GM19452 (cell line): Measurements from ENCODE around the gene ABCA2.

Experiments
- ATAC-seq: cut with Tn5 transposase; IDR thresholded peaks from one replicate; pipeline ENCODE4 v1.9.1; 2021; ENCODE audit not compliant: unreplicated experiment

The ABCA2 gene

DNA sequence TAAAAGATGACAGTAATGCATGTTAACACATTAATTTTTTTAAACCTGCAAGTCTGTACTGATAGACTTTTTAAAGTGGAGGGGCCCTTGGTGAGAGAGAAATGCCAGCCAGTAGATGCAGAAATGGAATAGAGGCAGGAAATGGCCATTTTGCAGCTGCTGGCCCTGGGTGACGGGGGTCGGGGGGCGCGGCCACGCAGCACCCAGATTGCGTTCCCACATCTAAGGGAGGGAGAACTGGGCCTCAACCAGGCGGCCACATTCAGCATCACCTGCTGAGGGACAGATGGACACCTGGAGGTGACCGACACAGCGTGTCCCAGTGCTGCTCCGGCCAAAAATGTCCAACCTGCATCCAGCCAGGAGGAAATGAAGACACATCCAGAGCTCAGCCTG lies 25.4 kb downstream of the ABCA2 start:
- no peak for ATAC-seq

DNA sequence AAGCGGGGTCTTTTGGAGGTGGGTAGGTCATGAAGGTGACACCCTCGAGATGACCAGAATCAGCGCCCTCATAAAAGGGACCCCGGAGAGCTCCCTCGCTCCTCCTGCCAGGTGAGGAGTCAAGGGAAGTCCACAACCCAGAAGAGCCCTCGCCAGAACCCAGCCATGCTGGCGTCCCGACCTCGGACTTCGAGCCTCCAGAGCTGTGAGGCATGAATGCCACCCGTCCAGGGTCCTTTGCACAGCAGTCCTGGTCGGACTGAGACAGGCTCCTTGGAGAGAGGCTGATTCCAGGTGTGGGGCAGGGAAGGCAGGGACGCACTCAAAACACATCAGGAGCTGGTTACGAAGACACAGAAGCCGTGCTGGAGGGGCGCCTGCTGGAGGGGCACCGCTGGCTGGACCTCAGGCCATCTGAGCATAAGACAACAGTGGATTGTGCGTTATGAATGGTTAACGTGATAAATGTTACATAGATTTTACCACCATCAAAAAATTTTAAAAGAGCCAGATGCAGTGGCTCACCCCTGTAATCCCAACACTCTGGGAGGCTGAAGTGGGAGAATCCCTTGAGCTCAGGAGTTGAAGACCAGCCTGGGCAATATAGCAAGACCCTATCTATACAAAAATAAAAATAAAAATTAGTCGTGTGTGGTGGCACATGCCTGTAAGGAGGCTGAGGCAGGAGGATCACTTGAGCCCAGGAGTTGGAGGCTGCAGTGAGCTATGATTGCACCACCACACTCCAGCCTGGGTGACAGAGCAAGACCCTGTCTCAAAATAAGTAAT lies 26.0 kb downstream of the ABCA2 start:
- ATAC-seq = no peak

GRCh38 chr9:137000177-137000930 lies 27.7 kb downstream of the ABCA2 start:
- peak; percentile 66 for ATAC-seq

GRCh38 chr9:136997830-136998234 lies 30.2 kb downstream of the ABCA2 start:
- ATAC-seq = no peak

DNA sequence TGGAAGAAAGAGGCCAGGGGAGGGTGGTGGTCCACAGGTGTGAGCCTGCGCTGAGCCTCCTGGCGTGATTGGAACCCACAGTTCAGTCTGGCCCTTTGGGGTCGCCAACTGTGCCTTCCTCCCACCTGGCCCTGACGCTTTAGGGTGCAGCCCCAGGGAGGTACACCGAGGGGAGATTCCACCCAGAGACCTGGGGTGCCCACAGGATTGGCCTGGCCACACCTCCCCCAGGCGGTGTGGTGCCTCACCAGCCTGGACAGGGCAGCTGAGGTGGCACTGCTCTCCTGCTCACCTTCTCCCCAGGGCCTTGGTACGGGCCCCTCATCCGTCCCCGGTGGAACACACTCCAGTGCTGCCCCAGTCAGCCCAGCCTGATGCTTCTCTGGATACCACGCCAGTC lies 30.7 kb downstream of the ABCA2 start:
- ATAC-seq = no peak

DNA sequence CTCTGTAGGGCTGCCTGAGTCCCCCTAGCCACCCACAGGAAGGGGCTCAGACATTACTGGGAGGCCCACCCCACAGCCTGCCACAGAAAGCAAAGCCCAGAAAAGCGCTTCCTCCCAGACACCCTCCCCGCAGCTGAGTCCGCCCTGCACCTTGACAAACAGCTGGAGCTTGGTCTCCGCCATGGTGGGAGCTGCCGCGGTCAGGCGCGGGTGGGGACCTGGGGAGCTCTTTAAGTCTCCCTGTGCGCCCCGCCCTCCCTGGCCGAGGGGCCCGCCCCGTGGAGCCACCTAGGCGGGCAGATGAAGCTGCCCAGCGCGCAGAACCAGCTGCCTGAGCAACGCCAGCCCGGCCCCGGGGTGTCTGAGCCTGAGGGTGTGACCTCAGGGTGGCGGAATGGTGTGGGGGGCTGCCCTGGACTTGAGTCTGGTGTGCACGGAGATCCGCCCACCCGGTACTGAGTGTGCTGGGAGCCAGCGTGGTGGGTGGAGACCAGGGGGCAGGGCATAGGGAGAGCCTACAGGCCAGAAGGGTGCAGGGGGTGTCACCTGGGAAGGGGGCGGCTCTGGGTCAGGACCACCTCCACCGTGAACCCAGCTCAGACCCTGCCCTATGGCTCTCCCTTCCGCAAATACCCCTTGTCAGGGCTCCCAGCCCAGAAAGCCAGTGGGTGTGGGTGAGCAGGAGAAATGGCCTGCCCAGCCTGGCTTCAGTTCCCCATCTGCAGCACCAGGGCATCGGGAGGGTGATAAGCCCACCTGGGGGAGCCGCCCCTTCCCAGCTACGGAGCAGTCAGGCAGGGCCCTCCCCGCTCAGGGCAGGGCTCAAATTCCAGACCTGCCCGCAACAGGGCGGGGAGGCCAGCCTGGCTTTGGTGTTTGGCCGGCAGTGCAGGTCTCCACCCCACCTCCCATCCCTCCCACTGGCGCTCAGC lies 31.4 kb downstream of the ABCA2 start, which contains the start of gene CLIC3:
Gene CLIC3 (minus strand): TSS at position 208 of the 932 bp plus-strand sequence. CDS start 25 bp downstream, at position 183.
- no peak for ATAC-seq

GRCh38 chr9:136995772-136996311 lies 32.2 kb downstream of the ABCA2 start:
- no peak for ATAC-seq

- no peak for ATAC-seq
Observed at GRCh38 chr9:136995362-136995761, 32.7 kb downstream of the ABCA2 start.

- no peak for ATAC-seq
Observed at GRCh38 chr9:136994888-136995230, 33.2 kb downstream of the ABCA2 start.

GRCh38 chr9:136994180-136994887 lies 33.7 kb downstream of the ABCA2 start:
- ATAC-seq = no peak

DNA sequence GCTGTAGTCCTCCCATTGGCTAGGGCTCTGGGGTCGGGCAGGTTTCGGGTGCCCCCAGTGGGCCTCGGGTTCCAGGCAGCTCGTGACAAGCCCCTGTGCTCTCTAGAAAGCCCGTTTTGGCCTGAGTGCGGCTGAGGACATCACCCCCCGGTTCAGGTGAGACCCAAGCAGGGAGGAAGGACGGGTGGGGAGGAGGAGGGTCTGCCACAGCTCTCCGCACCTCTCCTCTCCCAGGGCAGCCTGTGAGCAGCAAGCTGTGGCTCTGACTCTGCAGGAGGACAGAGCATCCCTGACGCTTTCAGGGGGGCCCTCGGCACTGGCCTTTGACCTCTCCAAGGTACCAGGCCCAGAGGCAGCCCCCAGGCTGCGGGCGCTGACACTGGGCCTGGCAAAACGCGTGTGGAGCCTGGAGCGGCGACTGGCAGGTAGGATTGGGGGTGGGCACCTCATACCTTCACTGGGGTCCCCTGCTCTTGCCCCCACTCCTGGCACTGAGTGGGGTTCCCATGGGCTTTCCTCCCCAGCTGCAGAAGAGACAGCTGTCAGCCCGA lies 35.1 kb downstream of the ABCA2 start:
- no peak for ATAC-seq

DNA sequence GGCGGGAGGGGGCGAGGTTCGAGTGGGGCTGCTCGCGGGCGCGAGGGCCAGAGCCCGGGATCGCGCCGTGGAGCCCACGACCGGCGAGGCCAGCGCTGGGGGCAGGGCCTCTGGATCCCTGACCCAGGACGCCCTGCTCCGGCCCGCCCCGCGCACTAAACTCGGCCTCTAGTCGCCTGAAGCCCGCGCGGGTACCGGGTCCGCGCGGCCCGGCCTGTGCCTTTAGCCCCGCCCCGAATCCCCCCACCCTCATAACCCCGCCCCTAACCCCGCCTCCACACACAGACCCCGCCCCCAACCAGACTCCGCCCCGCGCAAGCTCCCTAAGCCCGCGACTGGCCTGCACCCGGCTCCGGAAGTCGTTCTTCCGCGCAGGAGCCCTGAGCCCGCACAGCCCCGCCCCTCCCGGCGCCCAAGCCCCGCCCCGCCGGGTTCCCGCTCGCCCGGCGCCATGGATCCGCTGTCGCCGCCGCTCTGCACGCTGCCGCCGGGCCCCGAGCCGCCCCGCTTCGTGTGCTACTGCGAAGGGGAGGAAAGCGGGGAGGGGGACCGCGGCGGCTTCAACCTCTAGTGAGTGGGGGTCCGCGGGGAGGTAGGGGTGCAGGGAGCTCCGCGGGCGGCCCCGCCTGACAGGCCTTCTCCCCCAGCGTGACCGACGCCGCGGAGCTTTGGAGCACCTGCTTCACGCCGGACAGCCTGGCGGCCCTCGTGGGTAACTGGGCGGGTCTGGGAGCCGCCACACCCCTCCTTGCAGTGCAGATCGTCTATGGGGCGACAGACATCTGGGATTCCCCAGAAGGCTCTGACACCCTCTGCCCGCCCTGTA lies 35.8 kb downstream of the ABCA2 start, which contains the start of gene PAXX:
Gene PAXX (plus strand): TSS at position 430 of the 826 bp plus-strand sequence. CDS start 22 bp downstream, at position 452.
- peak; percentile 84 for ATAC-seq

GRCh38 chr9:136990242-136990911 lies 37.7 kb downstream of the ABCA2 start:
- no peak for ATAC-seq

GRCh38 chr9:136988872-136989271 lies 39.2 kb downstream of the ABCA2 start:
- ATAC-seq = no peak

DNA sequence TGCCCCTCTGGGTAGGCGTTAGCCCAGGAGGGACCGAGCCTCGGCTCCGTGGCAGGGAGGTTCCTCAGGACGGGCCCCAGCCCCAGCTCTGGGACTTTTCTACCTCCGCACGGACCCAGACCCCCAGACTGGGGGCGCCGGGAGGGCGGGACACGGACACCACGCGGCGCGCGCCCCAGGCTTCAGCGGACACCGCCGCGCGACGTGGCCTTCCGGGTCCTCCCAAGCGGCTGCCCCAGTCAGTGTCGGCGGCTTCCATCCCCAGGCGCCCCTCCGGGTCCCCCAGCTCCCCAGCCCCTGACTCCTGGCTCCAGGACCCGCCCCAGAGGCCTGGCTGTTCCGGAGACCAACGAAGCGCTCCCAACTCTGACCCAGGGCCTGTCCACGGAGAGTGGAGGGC lies 42.2 kb downstream of the ABCA2 start:
- no peak for ATAC-seq

DNA sequence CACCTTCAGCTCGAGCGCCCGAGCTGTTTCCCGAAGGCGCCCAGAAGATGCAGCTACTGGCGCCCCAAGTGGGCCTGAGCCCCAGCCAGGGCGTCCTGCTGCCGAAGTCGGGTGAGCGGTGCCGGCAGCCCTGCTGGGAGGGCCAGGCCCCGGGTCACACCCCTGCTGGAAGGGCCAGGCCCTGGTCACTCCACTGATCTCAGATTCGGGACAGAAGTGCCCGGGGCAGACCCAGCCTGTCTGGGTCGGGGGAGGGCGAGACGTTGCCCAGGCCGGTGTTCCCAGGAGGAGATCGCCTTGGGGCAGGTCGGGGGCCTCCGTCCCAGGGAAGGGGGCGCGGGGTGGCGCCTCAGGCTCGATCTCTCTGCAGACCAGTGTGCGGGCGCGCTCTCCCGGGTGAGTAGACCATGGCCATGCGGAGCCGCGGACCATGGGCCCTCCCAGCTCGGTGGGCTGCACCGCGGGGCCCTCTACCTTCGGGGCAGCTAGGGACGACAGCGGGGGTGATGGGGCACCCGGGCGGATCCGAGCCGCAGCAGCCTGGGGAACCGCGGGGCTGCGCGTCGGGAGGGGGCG lies 42.9 kb downstream of the ABCA2 start:
- no peak for ATAC-seq

- ATAC-seq = no peak
Observed at GRCh38 chr9:136984464-136985026, 43.5 kb downstream of the ABCA2 start.
